Cardiac muscle cell (in vitro differentiated cells and primary cell): ENCODE data around the gene PCSK5. TPM values are rescaled to one million over a fixed set of nuclear protein-coding genes. Genes with fewer than 3 reads are reported as not detected.

Experiments used
- DNase-seq, 2 donors: peaks; one replicate each; pipeline versions ENCODE4 v3.0.0 to v3.0.0-alpha.2; 2010 to 2017; ENCODE audit warnings: low read depth in 1 of 2, low spot score in 1 of 2
- H3K27ac ChIP-seq: fragments of 200-600 bp; sonication (generic); 2 replicates; pipeline ENCODE4 v1.5.1; 2016
- H3K27me3 ChIP-seq: fragments of 200-600 bp; sonication (generic); 2 replicates; pipeline ENCODE4 v1.6.0; 2016; ENCODE audit warnings: control low read depth
- H3K36me3 ChIP-seq: fragments of 200-600 bp; sonication (generic); 2 replicates; pipeline ENCODE4 v1.5.1; 2016; ENCODE audit warnings: control low read depth
- H3K4me1 ChIP-seq: fragments of 200-600 bp; sonication (generic); 2 replicates; pipeline ENCODE4 v1.8.1; 2017; ENCODE audit warnings: low read depth, mild to moderate bottlenecking, mixed run types
- H3K4me3 ChIP-seq: fragments of 200-600 bp; sonication (generic); 2 replicates; pipeline ENCODE4 v1.5.1; 2016; ENCODE audit warnings: mild to moderate bottlenecking
- H3K9me3 ChIP-seq: fragments of 200-600 bp; sonication (generic); 2 replicates; pipeline ENCODE4 v1.5.1; 2017; ENCODE audit warnings: low read depth, mild to moderate bottlenecking, control low read depth
- polyA plus RNA-seq: library from polyadenylated mRNA; unstranded; fragments of >200 nt; fragmentation: Nextera tagmentation; extraction: Ambion mirVana; gene quantifications from 2 replicates; pipeline ENCODE4 v1.2.1, GENCODE V29; 2016
- total RNA-seq: library from RNA; depleted of rRNA; stranded (reverse); fragments of >200 nt; gene quantifications from 2 replicates; pipeline ENCODE4 v1.2.3, GENCODE V29; 2016
- TF ChIP-seq, protein P1 (sequence below): IDR thresholded peaks from 2 replicates; pipeline ENCODE4 v1.5.1; 2012; ENCODE audit warnings: low read depth, mild to moderate bottlenecking, low read length

The PCSK5 gene
- total and polyA plus RNA-seq, 2 experiments from 2014 or later = 6.8 to 9.6 TPM

DNA sequence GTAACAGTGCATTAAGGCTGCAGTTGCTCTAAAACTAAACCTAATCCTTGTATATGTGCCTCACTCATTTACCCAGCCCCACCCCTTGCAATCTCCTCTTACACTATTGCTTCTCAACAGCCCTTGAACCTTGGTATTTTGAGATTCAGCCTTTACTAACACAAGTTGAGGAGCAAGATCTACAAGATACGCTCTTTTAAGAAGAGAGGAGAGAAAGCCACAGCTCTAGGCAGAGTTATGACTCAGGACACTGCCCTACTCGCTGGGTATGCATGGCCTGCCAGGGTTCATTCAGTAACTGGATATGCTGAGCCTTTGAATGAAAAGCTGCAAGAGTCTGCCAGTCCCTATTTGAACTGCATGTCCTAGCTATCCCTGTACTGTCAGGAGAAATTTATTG lies 219.5 kb downstream of the PCSK5 start:
- no peaks in the 10 kb centered on the region for H3K9me3 ChIP-seq
- DNase-seq = no peak
- H3K27ac ChIP-seq = no peak overlapping the region
- TF ChIP-seq, protein P1, sequence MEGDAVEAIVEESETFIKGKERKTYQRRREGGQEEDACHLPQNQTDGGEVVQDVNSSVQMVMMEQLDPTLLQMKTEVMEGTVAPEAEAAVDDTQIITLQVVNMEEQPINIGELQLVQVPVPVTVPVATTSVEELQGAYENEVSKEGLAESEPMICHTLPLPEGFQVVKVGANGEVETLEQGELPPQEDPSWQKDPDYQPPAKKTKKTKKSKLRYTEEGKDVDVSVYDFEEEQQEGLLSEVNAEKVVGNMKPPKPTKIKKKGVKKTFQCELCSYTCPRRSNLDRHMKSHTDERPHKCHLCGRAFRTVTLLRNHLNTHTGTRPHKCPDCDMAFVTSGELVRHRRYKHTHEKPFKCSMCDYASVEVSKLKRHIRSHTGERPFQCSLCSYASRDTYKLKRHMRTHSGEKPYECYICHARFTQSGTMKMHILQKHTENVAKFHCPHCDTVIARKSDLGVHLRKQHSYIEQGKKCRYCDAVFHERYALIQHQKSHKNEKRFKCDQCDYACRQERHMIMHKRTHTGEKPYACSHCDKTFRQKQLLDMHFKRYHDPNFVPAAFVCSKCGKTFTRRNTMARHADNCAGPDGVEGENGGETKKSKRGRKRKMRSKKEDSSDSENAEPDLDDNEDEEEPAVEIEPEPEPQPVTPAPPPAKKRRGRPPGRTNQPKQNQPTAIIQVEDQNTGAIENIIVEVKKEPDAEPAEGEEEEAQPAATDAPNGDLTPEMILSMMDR = no peak
- no peaks in the 10 kb centered on the region for H3K36me3 ChIP-seq
- H3K4me3 ChIP-seq = no peak overlapping the region
- no peaks in the 10 kb centered on the region for H3K27me3 ChIP-seq
- H3K4me1 ChIP-seq = no peaks in the 10 kb centered on the region

- Histone ChIP-seq H3K4me3 (no peak overlapping the region), H3K9me3 (no peaks in the 10 kb centered on the region), H3K27me3 (no peaks in the 10 kb centered on the region), H3K4me1 (no peaks in the 10 kb centered on the region), H3K36me3 (no peaks in the 10 kb centered on the region), H3K27ac (no peak overlapping the region)
- TF ChIP-seq, protein P1 = no peak
- DNase-seq = no peak
Observed at GRCh38 chr9:76112151-76112550, 221.7 kb downstream of the PCSK5 start.

DNA sequence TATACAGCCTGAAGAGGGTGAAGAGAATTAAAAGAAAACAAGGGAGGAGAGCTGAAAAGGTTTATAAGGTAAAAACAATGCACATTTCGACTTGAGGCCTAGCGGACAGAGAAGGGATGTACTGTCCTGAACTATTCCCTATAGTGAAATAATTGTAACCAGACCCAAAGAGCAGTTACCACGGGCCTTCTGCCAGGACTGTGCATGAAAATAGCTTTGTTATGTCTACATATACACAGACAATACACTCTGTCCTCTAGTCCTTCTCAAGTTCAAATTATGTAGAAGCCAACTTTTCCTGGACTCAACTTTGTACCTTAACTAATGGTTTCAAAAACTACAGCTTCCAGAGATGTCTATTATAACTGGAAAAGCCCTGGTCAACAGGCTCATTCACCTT lies 223.7 kb downstream of the PCSK5 start:
- no peaks in the 10 kb centered on the region for H3K36me3 ChIP-seq
- TF ChIP-seq, protein P1 = no peak
- no peaks in the 10 kb centered on the region for H3K9me3 ChIP-seq
- no peak overlapping the region for H3K27ac ChIP-seq
- DNase-seq = no peak
- H3K4me3 ChIP-seq = no peak overlapping the region
- H3K27me3 ChIP-seq = no peaks in the 10 kb centered on the region
- peaks cover 4% of the 10 kb centered on the region for H3K4me1 ChIP-seq

DNA sequence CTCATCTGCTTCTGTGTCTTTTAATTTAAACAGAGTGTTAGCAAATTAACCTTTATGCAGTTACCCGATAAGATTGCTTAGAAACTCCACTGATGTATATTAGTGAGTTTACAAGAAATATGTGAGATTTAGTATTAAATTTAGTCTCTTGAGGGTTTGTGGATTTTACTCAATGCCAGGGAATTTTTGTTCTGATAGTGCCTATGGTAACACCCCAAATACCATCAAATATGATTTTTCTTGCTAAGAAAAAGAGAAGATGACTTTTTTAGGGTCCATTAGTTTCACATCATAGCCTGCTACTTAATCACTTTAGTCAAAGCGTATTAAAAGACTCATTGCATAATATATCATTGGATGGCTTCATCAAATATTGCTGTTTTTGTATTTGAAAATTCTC lies 224.9 kb downstream of the PCSK5 start:
- Histone ChIP-seq H3K9me3 (no peaks in the 10 kb centered on the region), H3K4me3 (no peak overlapping the region), H3K36me3 (no peaks in the 10 kb centered on the region), H3K27me3 (no peaks in the 10 kb centered on the region), H3K4me1 (peaks cover 4% of the 10 kb centered on the region), H3K27ac (no peak overlapping the region)
- peak in 1 of 2 donors; percentile 33 for DNase-seq
- TF ChIP-seq, protein P1 = no peak

DNA sequence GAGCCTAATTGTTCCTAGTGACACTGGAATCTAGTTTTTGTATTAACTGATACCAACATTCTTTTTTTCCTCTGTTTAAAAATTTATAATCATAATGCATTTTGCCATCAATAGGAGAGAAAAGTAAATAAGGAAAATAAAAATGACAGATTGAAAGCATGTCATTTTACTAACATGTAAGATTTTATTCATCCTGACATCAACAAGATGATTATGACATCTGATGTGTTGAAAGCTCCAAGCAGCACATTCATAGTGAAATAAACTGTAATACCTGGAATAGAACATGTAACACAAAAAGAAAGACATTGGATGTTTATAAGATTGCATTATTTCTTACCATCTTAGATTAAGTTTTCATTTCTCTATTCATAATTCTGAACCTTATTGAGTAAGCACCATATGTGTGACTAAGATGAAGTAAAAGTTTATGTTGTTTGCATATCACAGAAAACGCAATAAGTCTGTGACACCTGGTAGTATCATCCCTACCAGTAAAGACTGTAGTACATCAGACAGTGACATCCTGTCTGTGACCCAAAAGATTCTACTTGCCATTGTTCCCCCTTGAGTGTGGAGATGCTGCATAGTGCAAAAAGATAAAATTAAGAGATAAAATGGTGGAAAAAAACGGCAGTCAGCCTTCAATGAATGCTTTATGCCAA lies 225.6 kb downstream of the PCSK5 start:
- Histone ChIP-seq H3K27me3 (no peaks in the 10 kb centered on the region), H3K4me1 (peaks cover 4% of the 10 kb centered on the region), H3K9me3 (no peaks in the 10 kb centered on the region), H3K27ac (no peak overlapping the region), H3K36me3 (no peaks in the 10 kb centered on the region), H3K4me3 (no peak overlapping the region)
- no peak for DNase-seq
- TF ChIP-seq, protein P1 = no peak
